Activated CD8-positive, alpha-beta memory T cell treated with anti-CD3 and anti-CD28 coated beads, Interleukin-2, amount 50 U/mL, for 4 hours (primary cell): Measurements from ENCODE around the gene PTPRG.

Experiments used
- DNase-seq: peaks from one replicate; pipeline ENCODE4 v3.0.0-alpha.2; 2020

PTPRG gene

DNA sequence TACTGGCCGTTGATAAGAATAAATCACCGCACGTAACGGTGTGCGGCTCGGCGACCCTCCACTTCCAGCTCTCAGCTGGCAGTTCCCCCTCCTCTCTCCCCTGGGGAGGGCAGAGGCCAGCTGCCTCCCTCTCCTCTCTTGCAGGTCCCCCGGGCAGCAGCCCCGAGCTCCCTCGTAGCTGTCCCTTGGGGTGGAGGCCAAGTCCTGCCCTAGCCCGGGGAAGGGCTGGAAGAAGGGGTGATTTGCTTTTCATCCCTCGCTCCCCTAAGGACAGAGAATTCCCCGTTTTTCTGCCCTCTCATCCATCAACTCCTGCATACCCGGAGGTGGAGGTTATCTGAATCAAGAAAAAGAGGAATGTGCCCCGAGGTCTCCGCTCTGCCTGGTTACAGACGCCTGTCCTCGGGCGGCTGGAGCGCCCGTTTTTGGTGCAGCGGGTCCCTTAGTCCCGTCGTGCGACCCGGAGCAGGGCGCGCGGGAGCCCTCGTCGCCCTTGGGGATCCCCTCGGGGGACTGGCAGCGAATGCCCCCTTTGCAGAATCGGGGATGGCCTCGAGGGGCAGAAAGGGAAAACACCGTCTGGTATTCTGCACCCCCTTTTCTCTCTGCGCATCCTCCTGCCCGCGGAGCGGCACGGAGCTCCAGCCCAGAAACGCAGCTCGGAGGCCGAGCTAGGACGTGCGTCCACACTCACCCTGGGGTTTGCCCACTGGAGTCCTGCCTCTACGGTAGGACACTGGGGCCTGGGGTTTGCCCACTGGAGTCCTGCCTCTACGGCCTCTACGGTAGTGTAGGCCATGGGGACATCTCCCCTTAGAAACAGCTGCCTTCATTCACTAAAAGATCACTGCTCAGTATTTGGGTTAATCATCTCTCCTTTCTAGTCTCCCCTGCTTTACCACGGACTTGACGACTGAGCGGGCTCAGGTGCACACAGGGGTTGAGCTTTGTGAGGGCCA is 2.2 kb downstream of the PTPRG start:
- no peak for DNase-seq

DNA sequence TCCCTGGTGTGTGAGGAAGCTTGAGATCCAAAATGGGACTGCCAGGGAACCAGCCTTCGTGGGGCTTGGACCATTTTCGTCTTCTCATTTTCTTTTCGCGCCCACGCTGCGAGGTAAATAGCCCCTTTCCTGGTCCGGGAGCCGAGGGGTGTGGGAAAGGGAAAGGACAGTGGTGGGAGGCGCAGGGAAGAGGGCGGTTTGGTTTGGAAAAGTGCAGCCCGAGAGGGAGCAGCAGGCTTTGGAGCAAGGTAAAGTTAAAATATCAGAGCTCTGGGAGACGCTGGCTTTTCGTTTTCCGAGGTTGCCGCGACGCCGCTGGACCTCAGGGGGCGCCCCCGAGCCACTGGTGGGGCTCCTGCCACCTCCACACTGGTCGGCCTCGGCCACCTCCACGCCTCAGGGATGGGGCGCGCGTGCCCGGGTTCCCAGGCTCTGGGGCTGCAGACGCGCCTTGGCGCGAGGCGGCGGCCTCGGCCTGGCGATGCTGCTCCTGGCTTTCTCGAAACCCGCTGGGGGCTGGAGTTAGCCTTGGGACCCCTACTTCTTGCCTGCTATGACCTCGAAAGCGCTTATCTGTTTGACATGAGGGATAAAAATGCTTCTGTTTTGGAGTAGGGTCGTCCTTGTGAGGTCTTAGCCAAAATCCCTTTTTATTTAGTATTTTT is 3.2 kb downstream of the PTPRG start:
- DNase-seq, result no peak

DNA sequence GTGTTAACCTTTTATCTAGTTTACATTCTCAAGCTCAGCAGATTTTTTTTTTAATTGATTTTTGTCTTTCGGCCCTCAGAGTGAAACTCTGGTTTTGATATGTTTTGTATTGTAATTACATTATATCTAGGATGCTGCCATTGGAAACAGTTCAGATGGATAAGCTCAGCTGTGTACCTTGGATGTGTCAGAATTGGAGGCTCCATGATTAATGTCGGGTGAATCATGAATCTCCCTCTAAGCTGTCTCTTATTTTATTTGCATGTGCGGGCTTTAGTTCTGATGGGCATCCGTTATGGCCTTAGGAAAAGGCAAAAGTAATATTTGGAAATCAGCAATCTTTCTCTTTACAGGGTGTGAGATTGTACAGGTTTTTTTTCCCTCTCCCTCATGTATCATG is 4.2 kb downstream of the PTPRG start:
- DNase-seq, result no peak

DNA sequence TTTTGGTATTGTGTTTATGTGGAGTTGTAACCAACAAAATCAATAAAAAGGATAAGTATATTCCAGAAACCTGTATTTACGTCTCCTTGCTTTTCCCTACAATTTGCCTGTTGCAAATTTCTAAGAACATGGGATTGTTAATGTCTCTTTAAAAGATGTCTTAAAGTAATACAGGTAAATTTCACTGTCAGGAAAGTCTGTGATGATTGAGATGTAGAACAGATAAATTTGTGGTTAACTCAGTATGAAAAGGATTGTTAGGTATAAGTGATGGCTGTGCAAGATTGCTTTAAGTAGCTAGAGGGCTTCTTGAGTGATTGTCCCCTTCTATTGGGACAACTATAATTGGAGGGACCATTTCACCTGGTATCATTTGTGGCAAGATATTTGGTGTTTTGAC is 6.8 kb downstream of the PTPRG start:
- DNase-seq, result no peak

DNA sequence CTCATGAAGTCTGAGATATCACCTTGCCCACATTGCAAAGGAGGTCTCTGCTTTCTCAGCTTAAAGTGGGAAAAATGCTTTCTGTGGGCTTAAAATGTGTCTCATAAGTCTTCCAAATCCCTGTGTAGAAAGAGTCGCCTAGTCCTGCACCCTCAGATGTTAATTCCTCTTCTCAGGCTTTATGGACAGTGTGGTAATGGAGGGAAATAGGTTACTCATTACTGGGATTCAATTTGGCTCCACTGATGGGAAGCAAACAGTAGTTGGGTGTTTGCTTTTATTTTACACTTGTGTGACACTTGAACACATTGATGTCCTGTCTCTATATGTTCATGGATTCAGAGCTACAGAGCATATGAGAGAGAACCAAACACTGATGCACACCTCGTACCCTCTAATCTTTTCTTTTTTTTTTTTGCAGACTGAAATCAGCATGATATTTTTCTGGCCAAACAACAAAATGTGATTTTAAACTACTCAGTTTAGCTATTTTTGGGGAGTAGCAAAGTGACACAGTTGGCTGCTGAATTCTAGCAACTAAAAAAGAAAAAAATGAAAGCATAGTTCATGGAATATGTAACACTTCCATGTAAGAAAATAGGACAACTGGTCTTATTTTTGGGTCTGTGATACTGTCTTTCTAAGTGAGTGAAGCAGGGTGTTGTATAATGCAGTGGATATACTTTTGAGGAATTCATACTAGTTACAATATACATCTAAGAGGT is 8.6 kb downstream of the PTPRG start:
- DNase-seq, result no peak

DNA sequence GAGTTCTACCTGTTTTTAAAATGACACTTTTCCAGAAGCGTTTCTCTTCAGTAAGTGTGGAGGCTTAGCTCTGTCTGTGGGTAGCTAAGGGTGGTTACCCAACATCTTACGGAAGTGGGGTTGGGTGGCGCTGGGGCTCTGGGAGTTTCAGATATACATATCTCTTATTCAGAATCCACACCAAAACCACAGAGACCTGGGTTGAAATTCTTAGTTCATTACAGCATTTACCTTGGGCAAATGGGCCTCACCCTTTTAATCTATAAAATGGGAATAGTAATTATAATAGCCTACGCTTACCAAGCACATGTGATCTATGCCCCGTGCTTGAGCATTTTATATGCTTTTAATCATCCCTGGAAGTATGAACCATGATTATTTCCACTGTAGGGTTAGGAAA is 9.4 kb downstream of the PTPRG start:
- no peak for DNase-seq

DNA sequence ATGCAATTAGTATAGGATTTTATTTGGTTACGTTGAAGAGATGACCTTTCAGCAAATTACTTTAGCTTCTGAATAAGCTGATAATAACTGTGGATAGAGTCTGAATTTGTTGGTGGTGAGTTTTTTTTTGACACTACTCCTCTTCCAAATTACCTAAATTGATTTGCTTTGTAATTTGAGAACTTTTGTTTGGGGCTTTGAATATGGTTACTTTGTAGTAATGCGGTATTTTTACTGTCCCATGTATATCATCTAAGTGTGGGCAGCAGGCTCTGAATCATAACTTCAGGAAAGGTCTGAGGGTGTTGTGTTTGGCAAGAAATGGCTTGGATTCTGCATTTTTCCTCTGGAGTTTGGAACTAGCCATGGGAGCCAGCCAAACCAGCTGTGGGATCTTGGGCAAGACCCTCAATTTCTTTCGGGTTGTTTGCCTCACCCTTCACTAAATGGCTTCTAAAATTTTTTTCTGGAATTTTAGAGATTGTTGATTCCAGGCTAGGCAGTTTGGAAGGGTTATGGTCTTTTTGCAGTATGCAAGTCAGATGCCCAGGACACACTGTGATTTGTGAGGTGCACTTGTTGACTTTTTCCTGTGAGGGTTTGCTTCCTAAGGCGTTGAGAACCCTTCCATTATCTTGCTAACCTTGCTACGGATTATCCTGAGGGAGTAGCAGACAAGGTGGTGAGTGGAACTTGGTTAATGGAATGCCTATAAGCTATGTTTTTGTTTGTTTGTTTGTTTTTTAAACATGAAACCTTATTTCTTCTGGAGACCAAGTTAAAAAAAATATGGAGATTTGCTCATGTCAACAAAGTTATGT is 10.4 kb downstream of the PTPRG start:
- DNase-seq, result no peak

DNA sequence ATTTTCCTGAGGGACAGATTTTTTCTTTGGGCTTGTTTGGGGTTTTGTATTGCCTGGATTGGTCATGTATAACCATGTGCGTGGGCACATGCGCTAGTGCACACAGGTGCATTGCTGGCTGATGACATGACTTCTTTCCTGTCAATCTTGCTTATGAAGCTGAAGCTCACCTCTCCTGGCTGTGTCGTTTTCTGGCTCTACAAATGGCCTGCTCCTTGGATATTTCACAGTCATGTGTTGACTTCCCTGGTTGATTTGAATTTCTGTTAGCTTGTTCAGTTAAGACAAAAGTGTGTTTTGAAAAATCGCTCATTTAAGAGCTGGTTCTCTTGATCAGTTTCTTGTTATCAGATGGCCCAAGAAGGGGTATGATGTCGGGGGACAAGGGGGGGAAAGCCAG is 11.5 kb downstream of the PTPRG start:
- DNase-seq, result no peak

DNA sequence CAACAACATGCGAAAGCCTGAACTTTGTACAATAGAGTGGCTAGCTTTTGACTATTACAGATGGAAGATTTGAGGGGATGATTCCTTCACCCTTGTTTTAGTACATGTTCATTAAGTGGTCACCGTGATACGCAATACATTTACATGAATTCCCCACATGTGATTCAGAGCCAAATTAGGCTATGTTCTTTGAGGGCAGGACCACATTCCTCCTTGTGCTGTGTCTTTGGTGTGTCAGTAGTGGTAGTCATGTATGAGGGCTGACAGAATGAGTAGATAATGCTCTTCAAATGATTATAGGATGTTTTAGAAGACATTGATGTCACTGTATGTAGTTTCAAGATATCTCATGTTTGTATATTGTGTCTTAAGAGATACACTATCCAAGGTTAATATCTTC is 12.1 kb downstream of the PTPRG start:
- DNase-seq, result no peak

DNA sequence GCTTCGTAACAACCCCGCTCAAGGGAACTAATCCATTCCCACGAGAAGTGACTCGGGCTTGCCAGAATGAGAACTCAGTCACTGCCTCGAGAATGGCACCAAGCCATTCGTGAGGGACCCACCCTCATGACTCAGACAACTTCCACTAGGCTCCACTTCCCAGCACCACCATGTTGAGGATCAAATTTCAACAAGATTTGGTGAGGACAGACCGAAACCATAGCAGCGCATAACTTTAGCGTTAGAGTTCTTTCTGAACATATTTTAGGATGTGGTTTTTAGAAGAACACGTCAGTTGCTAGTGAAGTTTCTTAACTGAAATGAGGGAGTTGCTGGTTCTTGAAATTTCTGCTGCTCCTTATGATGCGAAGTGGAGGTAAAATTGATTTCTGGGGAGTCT is 13.5 kb downstream of the PTPRG start:
- no peak for DNase-seq

DNA sequence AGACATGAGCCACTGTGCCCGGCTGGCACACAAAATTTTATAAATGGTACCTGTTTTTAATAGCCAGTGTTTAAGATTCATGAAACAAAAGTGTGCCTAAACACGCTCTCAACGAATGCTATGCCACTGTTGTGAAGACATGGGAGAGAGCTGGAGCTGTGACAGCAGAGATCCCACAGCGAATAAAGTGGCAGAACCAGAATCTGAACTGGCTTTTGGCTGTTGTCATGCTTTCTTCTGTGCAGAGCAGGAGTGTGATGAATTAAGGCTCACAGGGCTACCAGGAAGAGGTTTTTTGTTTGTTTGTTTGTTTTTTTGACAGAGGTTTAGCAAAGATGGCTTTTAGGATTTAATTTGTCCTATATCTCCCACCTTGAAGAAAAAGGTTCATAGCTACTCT is 14.5 kb downstream of the PTPRG start:
- DNase-seq, result no peak

DNA sequence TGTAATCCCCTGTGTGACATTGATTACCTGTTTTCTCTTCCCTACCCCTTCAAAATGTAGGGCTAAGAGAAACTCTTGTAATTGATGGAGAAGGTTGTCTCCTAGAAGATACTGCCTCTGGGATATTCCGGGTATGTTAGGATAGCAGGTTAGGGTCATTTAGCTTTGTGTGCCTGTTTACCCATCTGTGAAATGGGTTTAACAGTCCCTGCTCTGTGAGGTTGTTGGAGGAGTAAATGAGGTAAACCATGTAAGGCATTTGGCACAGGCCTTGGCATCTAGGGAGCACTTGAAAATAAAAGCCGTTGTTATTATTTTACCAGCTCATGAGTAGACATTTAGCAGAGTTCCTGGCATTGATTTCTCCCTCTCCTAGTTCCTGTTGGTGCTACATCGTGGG is 16.4 kb downstream of the PTPRG start:
- DNase-seq, result no peak

DNA sequence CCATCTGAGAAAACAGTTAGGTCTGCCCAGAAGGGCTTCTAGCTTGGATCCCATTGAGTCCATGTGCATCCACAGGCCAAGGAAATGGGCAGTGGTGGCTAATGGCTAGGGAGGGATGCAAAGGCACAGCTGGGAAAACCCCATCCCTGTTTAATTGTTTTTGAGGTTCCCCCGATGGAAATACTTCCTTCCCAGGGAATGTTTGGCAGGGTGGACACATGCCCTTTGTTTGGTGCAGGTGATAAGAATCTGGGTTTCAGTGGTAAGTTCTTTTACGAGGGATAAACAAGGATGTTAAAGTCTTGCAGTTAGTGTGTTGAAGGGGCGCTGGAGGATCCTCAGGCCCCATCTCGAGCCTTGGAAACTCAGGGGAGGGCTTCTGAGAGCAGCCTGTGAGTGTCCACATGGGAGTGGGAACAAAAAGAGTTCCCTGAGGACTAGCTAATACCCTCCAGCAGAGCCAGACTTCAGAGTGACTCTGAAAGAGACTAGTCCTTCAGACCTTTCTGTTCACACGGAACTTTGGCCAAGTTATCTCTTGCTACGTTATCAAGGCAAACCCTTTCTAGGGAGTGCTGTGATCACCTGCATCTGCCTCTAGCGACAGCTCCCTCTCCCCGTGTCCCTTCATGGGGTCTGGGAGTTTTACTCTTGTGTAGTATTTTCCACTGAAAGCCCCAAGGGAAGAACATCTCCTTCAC is 17.4 kb downstream of the PTPRG start:
- no peak for DNase-seq

DNA sequence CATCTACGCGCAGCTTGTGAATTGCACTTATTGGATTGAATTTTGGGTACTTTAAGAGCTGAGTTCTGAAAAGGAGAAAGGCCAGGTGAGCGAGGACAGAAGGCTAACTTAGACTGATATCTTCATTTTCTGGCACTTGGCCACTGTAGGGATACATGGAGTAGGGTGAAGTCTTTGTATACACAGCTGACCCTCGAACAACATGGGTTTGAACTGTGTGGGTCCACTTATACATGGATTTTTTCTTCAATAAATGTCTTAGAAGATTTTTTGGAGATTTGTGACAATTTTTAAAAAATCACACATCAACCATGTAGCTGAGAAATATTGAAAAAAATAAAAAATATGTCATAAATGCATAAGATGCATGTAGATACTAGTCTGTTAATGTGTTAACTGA is 18.3 kb downstream of the PTPRG start:
- no peak for DNase-seq

DNA sequence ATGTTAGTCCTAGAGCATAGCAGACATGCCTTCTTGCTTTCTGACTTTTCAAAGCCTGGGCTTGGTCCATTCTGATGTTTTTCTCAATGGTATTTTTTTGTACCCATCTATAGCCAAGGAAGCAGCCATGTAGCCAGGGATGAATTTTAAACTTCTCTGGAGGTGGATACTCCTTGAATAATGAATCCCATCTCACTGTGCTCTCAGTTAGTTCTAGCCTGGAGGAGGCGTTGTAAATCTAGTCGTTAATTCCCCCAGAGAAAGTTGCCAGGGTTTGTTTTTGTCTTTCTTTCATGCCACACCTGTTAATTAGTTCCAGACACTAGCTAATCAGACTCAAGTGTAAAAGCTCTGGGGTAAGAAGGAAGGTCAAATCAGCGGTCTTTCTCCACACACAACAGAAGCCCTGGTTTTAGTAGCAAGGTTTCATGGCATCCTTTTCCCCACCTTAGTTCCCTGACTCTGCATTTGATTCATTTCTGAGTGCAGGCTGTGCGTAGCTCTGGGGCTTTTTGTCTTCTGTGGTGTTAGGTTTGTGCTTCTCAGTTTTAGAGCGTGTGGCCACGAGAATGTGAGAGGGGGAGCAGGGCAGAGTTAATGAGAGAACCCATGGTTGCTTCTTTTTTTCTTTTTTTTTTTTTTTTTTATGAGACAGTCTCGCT is 19.7 kb downstream of the PTPRG start:
- no peak for DNase-seq

DNA sequence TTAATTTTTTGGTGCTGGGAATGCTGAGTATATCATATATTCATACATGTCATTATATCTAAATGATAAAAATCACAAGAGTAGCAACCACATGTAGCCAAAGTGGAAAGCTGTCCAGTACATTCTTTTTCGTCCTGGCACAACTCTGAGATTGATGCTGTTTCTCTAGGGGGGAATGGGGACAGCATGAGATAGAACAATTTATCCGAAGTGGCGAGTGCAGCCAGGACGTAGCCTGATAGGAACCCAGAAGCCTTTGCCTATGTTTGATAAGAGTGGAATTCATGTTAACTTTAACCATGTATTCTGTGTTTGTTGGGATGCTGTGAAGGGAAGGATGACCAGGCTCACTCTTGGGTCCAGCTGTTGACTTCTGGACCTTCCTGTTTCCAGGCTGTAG is 20.9 kb downstream of the PTPRG start:
- no peak for DNase-seq

DNA sequence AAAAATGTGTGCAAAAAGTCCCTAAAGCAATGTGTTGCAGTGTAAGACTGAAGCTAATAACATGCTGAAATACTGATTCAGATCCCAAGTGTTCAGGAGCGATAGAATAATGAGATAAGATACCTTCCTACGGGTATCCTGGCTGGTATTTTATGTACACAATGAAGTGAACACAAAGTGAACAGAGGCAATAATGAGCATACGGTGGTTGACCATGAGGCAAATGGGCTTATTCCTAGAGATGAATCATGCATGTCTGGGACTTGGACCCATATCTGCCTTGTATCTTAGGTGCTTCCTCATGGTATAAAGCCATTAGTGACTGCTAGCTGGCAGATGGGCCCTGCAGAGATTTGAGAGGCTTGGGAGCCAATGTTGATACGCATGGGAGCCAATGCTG is 21.5 kb downstream of the PTPRG start:
- DNase-seq, result no peak

DNA sequence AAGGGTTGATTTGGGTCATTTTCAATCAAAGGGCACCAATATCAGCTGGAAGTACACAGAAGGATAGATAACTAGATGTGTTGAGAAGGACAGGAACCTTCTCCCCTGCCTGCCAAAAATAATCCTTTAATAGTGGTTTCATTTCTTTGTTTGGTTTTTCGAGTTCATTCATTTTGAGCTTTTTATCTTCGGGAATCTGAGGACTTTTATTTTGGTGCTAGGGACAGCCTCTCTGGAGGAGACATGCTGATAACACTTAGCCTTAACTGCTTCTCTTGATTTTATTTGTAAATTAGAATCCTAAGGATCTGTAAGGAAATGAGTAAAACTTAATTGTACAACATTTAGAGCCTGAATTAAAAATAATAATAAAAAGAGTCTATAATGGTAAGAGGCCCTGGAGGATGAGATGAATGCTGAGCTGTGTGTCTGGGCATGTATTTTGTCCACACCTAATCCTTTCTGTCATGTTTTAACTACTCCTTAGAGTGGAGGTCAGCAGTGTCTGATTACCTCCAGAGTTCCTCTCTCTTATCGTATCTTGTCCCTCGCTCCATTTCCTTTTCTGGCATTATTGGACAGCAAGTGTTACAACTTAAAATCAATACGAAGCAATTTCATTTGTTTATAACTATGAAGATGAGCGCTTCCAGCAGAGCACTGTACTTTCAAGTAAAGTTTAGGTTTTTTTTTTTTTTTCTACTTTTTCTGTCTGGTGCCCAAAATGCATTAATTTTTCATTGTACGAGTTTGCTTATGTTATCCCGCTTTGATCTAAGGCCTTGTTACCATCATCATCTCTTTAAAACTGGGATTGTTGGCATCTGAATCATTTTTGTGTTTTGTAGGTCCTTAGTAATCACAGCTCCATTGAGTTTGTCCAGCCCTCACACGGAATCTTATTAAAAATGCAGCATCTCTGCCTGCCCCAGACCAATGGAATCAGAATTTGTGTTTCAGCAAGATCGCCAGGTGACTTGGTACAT is 22.8 kb downstream of the PTPRG start:
- DNase-seq, result no peak

DNA sequence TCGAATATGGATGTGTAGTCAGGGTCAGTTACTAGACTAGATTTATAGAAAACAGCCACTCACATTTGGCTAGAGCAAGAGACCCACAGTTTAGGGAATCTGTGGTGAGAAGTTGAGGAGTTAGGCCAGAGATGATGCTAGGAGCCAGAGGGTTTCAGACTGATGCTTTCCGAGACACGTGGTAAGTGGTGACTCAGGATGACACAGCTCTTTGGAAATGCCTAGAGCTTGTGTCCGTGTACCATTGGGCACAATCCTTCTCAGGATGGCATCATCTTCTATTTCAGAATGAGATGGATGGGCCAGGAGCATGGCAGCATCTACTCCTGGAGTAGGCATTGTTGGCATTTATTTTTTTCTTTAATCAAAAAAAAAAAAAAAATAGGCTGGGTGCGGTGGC is 28.5 kb downstream of the PTPRG start:
- DNase-seq, result no peak

DNA sequence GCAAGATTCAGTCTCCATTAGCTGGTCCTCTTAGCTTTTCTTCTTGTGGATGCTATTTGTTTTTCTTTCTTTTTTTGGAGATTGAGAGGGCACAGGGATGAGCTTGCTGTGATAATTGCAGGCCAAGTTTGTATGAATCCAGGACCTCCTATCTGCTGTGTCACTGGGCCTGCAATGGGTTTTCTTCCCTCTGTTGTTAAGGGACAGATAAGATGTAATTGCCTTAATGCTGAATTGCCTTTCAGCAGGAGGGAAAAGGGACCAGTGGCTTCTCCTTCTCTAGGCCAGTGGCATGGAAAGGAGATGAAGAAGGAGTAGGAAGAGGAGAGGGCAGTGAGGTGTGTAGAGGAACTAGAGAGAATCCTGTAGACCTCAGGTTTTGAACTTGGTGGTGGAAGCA is 29.9 kb downstream of the PTPRG start:
- no peak for DNase-seq
